Activated CD4-positive, alpha-beta T cell treated with anti-CD3 and anti-CD28 coated beads, Interleukin-2, amount 10 ng/mL, durations not matched to agents 7 days and 5 days (primary cell): ENCODE data around the gene MAG. TPM values are rescaled to one million over a fixed set of nuclear protein-coding genes. Genes with fewer than 3 reads are reported as not detected.
A peak's percentile ranks its signal among the peaks of the same experiment; 100 is the strongest.

Experiments
- CTCF ChIA-PET: fragments of 350-600 bp; sonication (Branson Sonifier 250); formaldehyde crosslinking; loops from one replicate; lab custom pipeline; 2021; ENCODE audit warnings: antibody characterized with exemption; lab: Charles Lee
- POLR2A ChIA-PET: fragments of 350-600 bp; sonication (Branson Sonifier 250); formaldehyde crosslinking; loops from one replicate; lab custom pipeline; 2021; ENCODE audit warnings: antibody characterized with exemption; lab: Charles Lee
- DNase-seq: peaks from one replicate; pipeline ENCODE4 v3.0.0-alpha.2; 2020
- H3K27ac Mint-ChIP-seq: one replicate; pipeline ENCODE4 v1.8.0; 2021; ENCODE audit warnings: mild to moderate bottlenecking, moderate library complexity, mixed read lengths
- H3K27me3 Mint-ChIP-seq: one replicate; pipeline ENCODE4 v1.8.0; 2021; ENCODE audit warnings: mixed read lengths
- H3K36me3 Mint-ChIP-seq: one replicate; pipeline ENCODE4 v1.8.0; 2021; ENCODE audit warnings: low read depth, mixed read lengths
- H3K4me1 Mint-ChIP-seq: one replicate; pipeline ENCODE4 v1.8.0; 2021; ENCODE audit warnings: mixed read lengths
- H3K4me3 Mint-ChIP-seq: one replicate; pipeline ENCODE4 v1.8.0; 2021; ENCODE audit warnings: mild to moderate bottlenecking, moderate library complexity, mixed read lengths
- H3K9me3 Mint-ChIP-seq: one replicate; pipeline ENCODE4 v1.8.0; 2021; ENCODE audit warnings: mixed read lengths
- total RNA-seq, 2 experiments: library from RNA; stranded (reverse); gene quantifications; one replicate each; pipeline ENCODE4 v1.2.3, GENCODE V29; 2021

The MAG gene
- not detected for total RNA-seq

- H3K4me1 Mint-ChIP-seq, result peaks cover 8% of the 10 kb centered on the region
- H3K27ac Mint-ChIP-seq, result no peak within 1 kb of the TSS
- no peak within 1 kb of the TSS for H3K4me3 Mint-ChIP-seq
- no peaks in the 10 kb centered on the region for H3K36me3 Mint-ChIP-seq
- H3K9me3 Mint-ChIP-seq, result no peaks in the 10 kb centered on the region
- CTCF ChIA-PET, result interaction anchor here (1.6 kb wide), 1 partner anchor 18 kb away, joined by 5 read pairs; no protein-coding TSS in a partner anchor
- POLR2A ChIA-PET, result no interaction called here
- no peaks in the 10 kb centered on the region for H3K27me3 Mint-ChIP-seq
- DNase-seq, result no peak
Measured at GRCh38 chr19:35291916-35292315, at the start of gene MAG. Gene MAG, plus strand, starts transcription at chr19:35292161. Its CDS starts 3,248 bp downstream, at chr19:35295409.

DNA sequence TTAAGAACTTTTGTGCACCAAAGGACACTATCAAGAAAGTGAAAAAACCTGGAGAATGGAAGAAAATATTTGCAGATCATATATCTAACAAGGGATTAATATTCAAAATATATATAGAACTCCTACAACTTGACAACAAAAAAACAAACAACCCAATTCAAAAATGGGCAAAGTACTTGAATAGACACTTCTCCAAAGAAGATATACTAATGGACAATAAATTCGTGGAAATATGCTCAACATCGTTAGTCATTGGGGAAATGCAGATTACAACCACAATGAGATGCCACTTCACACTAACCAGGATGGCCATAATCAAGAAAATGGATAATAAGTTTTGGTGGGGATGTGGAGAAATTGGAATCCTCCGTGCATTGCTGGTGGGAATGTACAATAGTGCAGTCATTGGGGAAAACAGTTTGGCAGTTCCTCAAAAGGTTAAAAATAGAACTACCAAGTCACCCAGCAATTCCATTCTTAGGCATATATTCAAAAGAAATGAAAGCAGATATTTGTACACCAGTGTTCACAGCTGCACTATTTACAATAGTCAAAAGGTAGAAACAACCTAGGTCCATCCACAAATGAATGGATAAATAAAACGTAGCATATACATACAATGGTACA, 45.4 kb upstream of the MAG start:
- no peak overlapping the region for H3K27ac Mint-ChIP-seq
- peaks cover 14% of the 10 kb centered on the region for H3K36me3 Mint-ChIP-seq
- H3K4me1 Mint-ChIP-seq, result peaks cover 16% of the 10 kb centered on the region
- H3K4me3 Mint-ChIP-seq, result peak overlapping the region; percentile 19
- peaks cover 25% of the 10 kb centered on the region for H3K9me3 Mint-ChIP-seq
- H3K27me3 Mint-ChIP-seq, result peaks cover 72% of the 10 kb centered on the region
- DNase-seq, result no peak
- ChIA-PET POLR2A (no interaction called here), CTCF (no interaction called here)

- Mint-ChIP-seq H3K27me3 (peaks cover 67% of the 10 kb centered on the region), H3K27ac (no peak overlapping the region), H3K4me1 (peaks cover 16% of the 10 kb centered on the region), H3K36me3 (peaks cover 12% of the 10 kb centered on the region), H3K9me3 (peaks cover 21% of the 10 kb centered on the region), H3K4me3 (peak overlapping the region; percentile 72)
- POLR2A ChIA-PET, result no interaction called here
- DNase-seq, result peak; percentile 26
- CTCF ChIA-PET, result interaction anchor here (1.0 kb wide), 1 partner anchor 203 kb away, joined by 3 read pairs; no protein-coding TSS in a partner anchor
Measured at GRCh38 chr19:35247526-35248309, 44.2 kb upstream of the MAG start.

- H3K9me3 Mint-ChIP-seq, result peaks cover 18% of the 10 kb centered on the region
- H3K4me1 Mint-ChIP-seq, result peaks cover 16% of the 10 kb centered on the region
- peaks cover 9% of the 10 kb centered on the region for H3K36me3 Mint-ChIP-seq
- H3K4me3 Mint-ChIP-seq, result peak within 1 kb of the TSS; percentile 72
- peaks cover 59% of the 10 kb centered on the region for H3K27me3 Mint-ChIP-seq
- ChIA-PET CTCF (interaction anchor here (1.0 kb wide), 1 partner anchor 204 kb away, joined by 3 read pairs; no protein-coding TSS in a partner anchor), POLR2A (no interaction called here)
- peak; percentile 47 for DNase-seq
- H3K27ac Mint-ChIP-seq, result peak within 1 kb of the TSS; percentile 71
Measured at GRCh38 chr19:35248310-35249145, 43.4 kb upstream of the MAG start, which contains the start of gene LSR. Gene LSR, plus strand, starts transcription at chr19:35249002. Its CDS starts 21 bp downstream, at chr19:35249023.

- Mint-ChIP-seq H3K36me3 (peaks cover 5% of the 10 kb centered on the region), H3K27ac (no peak overlapping the region), H3K9me3 (peaks cover 14% of the 10 kb centered on the region), H3K4me1 (peaks cover 16% of the 10 kb centered on the region), H3K4me3 (peak overlapping the region; percentile 72), H3K27me3 (peaks cover 52% of the 10 kb centered on the region)
- no peak for DNase-seq
- POLR2A ChIA-PET, result no interaction called here
- CTCF ChIA-PET, result no interaction called here
Measured at GRCh38 chr19:35249146-35249847, 42.7 kb upstream of the MAG start.

DNA sequence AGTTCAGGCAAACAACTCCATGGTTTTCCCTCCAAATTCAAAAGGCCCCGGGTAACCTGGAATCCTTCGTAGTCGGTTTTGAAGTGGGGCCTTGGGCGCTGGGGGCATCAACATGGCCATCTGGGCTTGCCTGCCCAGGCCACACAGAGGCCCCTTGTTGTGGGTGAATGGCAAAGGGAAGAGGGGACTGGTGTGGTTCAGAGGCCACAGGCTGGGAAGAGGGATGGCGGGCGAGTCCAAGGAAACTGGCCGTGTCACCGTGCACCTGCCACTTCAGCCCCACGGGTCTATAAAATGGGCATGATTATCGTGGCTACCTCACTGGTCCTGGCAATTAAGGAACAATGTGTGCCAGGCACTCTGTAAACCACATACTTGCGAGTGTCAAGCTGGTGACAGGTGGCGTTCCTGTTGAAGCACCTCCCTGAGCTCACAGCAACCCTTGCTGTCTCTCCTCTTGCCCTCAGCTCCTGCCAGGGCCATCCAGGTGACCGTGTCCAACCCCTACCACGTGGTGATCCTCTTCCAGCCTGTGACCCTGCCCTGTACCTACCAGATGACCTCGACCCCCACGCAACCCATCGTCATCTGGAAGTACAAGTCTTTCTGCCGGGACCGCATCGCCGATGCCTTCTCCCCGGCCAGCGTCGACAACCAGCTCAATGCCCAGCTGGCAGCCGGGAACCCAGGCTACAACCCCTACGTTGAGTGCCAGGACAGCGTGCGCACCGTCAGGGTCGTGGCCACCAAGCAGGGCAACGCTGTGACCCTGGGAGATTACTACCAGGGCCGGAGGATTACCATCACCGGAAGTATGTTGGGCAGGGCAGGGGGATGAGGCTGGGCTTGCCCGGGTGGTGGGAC, 41.9 kb upstream of the MAG start:
- Mint-ChIP-seq H3K4me1 (peaks cover 16% of the 10 kb centered on the region), H3K27me3 (peaks cover 47% of the 10 kb centered on the region), H3K36me3 (no peaks in the 10 kb centered on the region), H3K27ac (no peak overlapping the region), H3K9me3 (peaks cover 9% of the 10 kb centered on the region), H3K4me3 (peak overlapping the region; percentile 72)
- ChIA-PET POLR2A (no interaction called here), CTCF (interaction anchor here (0.6 to 1.5 kb wide), 3 partner anchors 25 to 365 kb away, joined by 3 read pairs; no protein-coding TSS in a partner anchor)
- DNase-seq, result peak; percentile 4

DNA sequence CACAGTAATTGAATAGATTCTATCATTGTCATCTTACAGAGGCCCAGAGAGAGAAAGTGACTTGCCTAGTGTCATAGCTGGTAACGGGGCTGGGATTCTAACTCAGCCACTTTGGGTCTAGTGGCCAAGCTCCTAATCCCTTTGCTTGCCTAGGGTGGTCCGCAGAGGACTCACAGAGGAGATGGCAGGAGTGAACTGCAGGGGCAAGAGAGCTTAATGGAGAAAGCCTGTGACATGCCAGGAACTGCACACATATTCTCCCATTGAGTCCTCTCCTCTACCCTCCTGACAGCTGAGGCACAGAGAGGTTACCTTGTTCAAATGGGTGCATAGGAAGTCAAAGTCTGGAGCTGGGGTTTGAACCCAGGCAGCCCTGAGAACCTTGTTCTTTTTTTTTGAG, 40.5 kb upstream of the MAG start:
- Mint-ChIP-seq H3K27ac (no peak overlapping the region), H3K36me3 (no peaks in the 10 kb centered on the region), H3K27me3 (peaks cover 40% of the 10 kb centered on the region), H3K4me1 (peaks cover 16% of the 10 kb centered on the region), H3K9me3 (peaks cover 3% of the 10 kb centered on the region), H3K4me3 (no peak overlapping the region)
- POLR2A ChIA-PET, result no interaction called here
- CTCF ChIA-PET, result interaction anchor here (0.6 to 1.5 kb wide), 4 partner anchors 10 to 38 kb away, joined by 3 to 5 read pairs (median 3); no protein-coding TSS in a partner anchor
- DNase-seq, result peak; percentile 4

- DNase-seq, result peak; percentile 4
- CTCF ChIA-PET, result no interaction called here
- Mint-ChIP-seq H3K36me3 (no peaks in the 10 kb centered on the region), H3K27me3 (peaks cover 22% of the 10 kb centered on the region), H3K9me3 (no peaks in the 10 kb centered on the region), H3K4me3 (no peak overlapping the region), H3K27ac (no peak overlapping the region), H3K4me1 (peaks cover 25% of the 10 kb centered on the region)
- POLR2A ChIA-PET, result no interaction called here
Measured at GRCh38 chr19:35253316-35254286, 38.4 kb upstream of the MAG start.

DNA sequence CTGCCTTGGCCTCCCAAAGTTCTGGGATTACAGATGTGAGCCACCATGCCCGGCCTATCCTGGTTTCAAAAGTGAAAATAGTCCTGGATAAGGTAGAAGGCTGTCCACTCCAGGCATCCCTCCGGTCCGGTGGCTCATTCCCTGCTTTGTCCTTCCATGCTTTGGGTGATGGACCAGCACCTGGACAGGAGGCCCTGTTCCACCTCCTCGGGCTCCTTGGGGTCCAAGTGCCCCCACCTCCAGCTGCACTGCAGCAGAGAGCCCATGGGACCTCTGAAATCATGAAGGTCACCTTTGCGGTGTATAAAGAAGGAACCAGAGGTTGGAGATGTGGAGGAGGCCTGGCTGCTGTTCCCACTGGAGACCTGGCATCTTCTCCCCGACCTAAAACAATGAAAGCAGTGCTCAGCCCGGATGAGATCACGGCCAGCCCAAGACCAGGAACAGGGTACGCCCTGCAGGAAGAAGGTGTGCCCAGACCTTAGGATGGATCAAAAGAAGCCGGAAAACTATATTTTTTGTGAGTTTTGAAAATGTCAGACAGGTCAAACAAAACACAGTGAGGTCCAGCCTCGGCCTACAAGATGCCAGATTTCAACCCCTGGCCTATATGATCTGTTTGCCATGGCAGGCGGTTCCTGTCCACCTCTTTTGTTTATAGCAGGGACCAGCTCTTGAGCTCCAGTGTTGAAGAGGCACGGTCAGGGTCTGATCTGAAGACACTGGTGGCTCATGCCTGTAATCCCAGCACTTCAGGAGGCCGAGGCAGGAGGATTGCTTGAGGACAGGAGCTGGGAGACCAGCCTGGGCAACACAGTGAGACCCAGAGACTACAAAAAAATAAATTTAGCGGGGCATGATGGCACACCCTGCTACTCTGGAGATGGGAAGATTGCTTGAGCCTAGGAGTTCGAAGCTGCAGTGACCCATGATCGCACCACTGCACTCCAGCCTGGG, 37.3 kb upstream of the MAG start:
- Mint-ChIP-seq H3K4me1 (peaks cover 16% of the 10 kb centered on the region), H3K36me3 (no peaks in the 10 kb centered on the region), H3K27ac (no peak overlapping the region), H3K4me3 (no peak overlapping the region), H3K27me3 (peaks cover 13% of the 10 kb centered on the region), H3K9me3 (no peaks in the 10 kb centered on the region)
- DNase-seq, result peak; percentile 3
- CTCF ChIA-PET, result interaction anchor here (0.6 to 1.3 kb wide), 2 partner anchors 12 to 20 kb away, joined by 3 to 5 read pairs; no protein-coding TSS in a partner anchor
- POLR2A ChIA-PET, result no interaction called here

GRCh38 chr19:35256566-35256965, 35.4 kb upstream of the MAG start:
- peaks cover 16% of the 10 kb centered on the region for H3K4me1 Mint-ChIP-seq
- H3K27ac Mint-ChIP-seq, result no peak overlapping the region
- no peaks in the 10 kb centered on the region for H3K27me3 Mint-ChIP-seq
- no peaks in the 10 kb centered on the region for H3K9me3 Mint-ChIP-seq
- ChIA-PET POLR2A (no interaction called here), CTCF (interaction anchor here (0.6 kb wide), 1 partner anchor 19 kb away, joined by 3 read pairs; no protein-coding TSS in a partner anchor)
- H3K36me3 Mint-ChIP-seq, result no peaks in the 10 kb centered on the region
- H3K4me3 Mint-ChIP-seq, result no peak overlapping the region
- no peak for DNase-seq
